GM19455 (cell line): Measurements from ENCODE around the gene PPP3CA.

ENCODE experiments used
- ATAC-seq: cut with Tn5 transposase; IDR thresholded peaks from one replicate; pipeline ENCODE4 v1.9.1; 2021; ENCODE audit not compliant: unreplicated experiment

Gene PPP3CA

DNA sequence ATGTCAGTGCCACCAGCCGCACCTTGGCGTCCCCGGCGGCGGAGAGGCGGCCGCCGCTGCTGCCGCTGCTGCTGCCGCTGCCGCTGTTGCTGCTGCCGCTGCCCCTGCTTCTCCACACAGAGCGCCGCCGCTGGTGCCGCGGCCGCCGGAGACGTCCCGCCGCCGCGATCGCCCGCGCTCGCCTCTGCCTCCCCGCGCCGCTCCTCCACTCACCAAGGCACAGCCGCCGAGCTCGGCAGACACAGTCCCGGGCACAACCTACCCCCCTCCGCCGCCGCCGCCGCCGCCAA lies at the start of gene PPP3CA:
TSS of gene PPP3CA (minus strand) at position 260 of the 290 bp plus-strand sequence.
- peak; percentile 14 for ATAC-seq

DNA sequence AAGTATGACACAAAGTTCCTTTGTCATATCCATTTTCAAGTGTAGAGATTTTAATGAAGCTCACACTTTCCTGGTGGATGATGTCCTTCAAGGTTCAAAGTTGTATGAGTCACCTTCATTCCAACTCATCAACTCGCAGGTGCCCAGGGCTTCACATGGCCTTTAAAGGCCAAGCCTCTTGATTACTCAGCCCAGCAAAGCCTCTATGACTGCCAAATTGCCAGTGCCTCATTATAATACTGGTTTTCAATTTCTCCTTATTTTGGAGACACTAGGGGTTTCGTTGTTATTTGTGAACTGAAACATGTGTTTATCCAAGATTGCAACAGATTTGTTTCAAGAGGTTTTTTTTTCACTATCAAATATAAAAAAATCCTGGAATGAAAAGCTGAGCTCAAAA lies 45.9 kb upstream of the PPP3CA start:
- no peak for ATAC-seq

DNA sequence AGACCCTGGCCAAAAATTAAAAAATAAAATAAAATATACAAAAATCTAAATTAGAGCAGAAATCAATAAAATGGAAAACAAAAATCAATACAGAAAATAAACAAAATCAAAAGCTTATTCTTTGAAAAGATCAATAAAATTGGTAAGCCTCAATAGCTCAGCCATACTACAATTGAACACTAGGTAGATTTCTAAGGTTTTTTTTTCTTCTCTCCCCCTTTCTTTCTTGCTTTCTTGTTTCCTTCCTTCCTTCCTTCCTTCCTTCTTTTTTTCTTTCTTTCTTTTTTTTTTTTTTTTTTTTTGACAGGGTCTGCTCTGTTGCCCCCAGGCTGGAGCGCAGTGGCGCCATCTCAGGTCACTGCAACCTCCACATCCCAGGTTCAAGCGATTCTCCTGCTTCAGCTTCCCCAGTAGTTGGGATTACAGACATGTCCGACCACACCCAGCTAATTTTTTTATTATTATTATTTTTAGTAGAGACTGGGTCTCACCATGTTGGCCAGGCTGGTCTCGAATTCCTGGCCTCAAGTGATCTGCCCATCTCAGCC lies 23.4 kb upstream of the PPP3CA start:
- ATAC-seq = no peak

DNA sequence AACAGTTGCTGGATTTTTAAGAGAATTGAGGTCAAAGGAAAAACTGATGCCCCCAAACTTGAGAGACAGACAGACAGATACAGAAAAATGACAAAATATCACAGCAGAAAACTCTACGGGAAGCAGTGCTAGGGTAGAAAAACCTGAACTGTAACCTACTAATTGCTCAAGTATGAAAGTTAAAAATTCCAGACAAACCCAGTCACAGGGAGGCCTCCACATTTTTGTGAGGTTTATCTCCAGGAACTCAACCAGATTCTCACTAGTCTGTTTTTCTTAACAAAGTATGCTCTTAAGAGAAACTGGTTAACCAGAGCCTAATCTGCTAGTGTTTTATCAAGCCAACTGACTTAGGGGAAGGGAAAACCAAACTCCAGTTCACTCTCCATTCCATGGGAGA lies 19.9 kb upstream of the PPP3CA start:
- no peak for ATAC-seq

DNA sequence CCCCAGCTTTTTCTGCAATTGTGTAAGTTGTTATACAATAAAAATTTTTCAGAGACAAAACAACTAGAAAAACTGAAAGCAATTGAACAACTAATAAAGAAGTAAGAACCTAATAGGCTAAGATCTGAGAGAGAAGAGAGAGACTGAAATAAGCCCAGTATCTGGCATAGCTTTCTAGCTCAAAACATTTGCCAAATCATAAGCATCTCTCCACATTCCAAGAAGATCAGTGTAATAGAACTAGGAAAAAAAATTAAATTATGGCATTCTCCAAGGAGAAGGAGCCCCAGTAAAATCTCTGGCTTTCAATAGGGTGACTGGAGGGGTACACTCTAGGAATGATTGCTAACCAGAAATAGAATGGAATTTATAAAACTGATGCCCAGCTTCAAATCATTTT lies 19.0 kb upstream of the PPP3CA start:
- no peak for ATAC-seq

DNA sequence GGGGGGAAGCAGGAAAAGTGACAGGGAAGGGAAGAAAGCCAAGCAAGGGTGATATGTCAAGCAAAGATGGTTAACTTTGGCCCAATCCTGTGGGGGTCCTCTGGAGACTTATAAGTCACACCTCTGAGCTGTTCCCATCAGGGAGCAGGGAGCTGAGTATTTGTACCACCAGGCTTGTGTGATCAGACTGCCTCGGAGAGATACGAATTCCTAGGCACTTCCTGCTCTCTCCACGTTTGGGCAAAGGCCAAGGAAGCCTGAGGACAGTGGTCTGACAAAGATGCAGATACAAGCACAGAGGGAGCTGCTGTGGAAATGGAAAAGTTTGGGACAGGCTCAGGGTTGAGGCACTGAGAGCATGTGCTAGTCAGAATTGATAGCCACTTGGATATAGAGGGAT lies 10.4 kb upstream of the PPP3CA start:
- no peak for ATAC-seq

DNA sequence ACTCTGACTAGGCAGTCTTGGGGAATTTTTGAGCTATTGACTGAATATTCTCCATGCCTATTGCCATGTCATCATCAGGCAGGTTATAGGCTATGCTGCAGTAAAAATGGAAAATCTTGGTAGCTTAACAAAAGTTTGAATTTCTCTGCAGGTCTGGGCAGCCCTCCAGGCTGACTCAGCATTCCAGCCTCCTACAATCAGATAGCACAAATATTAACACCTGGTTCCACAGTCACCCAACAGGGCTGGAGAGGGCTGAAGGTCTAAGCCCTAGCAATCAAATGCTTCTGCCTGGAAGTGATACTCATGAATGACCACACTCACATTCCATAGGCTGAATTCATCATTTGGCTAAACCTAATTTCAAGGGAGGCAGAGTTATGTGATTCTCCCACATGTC lies 9.6 kb upstream of the PPP3CA start:
- no peak for ATAC-seq

DNA sequence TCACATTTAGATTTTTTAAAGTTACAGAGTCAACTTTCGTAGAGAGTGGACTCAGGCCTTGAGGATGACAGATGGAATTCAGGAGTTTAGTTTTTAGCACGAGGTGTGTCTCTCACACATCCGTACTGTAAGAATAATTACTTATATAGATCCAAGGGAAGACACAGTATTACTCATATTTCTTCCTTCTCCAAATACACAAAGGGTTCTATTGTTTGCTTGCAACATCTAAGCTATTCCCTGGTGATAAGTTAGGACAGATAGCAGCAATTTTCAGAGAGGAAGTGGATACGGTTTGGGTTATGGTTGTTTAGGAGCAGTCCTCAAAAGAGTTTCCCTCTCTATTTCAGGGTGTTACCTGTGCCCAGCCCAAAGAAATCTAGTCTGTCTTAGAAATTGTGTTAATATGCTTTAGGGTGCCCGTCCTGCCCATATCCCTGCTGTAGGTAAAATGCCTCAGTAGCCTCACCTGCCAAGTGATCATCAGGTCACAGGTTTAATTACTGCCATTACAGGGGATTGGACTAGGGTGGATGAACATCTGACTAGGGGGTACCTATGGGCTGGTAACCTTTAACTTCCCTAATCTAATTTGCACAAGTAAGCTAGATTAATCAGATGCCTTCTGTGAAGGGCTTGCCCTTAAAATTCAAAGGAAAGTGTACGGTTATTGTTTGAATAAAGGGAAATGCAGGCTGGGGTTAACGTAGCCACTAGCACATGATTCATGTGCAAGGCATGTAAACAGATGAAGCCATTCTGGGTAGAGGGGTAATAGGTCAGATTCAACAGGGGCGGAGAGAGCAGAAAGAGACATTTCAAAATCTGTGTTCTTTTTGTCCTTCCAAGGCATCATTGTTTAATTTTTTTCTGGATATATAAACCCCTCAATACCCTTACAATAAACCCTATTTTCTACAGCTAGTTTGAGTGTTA lies 8.7 kb upstream of the PPP3CA start:
- no peak for ATAC-seq

DNA sequence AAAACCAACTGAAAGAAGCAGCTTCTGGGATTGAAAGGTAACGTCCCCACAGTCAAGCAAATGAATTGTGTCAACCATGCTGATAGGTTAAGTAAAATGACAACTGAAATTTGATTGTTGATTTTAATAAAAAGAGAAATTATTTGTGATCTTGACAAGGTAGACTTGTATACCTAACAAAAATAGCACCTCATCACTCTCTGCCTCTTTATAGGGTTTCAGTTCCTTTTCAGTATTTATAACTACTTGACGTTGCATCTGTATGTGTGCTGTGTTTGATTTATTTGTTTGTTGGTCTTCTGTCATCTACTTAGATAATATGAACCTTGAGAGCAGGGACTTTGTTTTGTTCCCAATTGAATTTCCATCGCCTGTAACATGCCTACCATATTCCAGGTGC lies 7.9 kb upstream of the PPP3CA start:
- ATAC-seq = peak; percentile 97

DNA sequence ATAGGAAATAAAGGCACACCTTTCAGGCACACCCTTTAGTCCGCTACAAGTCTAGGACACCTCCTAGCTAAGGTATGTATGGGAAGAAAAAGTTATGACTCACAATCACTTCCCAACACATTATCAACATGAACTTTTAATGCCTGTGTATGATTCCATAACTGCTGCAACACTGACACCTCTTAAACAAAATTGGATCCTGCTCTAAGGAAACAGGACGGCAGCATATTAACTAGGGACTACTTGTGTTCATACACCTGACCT lies 2.4 kb upstream of the PPP3CA start:
- ATAC-seq = no peak

DNA sequence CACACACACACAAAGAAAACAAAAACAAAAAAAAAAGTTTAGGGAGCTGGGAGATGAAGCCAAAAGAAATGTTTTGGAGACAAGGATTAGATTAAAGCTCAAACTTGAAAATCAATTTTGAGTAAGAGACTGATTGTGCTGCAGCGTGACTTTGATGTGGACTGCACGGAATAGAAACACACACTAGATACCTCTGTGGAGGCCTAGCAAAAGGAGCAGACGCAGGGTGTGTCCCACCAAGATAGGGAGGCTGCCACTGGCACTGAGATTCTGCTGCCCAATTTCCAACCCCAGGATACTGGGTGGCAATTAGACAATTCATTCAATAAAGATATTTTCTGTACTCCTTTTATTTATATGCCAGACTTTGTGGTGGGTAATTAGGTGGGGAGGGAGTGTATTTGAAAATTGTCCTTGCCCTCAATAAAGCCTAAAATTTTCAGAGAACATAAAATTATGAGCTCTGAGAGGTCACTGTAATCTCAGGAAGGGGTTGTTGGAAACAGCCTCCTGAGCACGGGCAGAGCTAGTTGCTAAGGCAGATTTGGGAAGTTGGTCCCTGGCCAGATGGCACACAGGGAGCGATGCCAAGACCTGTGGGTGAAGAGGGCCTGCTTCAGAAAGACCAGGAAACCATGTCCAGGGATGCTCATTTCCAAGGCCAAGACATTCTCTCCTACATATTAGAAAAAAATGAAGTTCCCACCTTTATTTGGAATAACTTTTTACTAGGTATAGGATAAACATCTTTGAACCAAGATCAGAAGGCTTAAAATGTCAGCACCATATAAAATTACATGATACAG lies 1.9 kb upstream of the PPP3CA start:
- no peak for ATAC-seq

DNA sequence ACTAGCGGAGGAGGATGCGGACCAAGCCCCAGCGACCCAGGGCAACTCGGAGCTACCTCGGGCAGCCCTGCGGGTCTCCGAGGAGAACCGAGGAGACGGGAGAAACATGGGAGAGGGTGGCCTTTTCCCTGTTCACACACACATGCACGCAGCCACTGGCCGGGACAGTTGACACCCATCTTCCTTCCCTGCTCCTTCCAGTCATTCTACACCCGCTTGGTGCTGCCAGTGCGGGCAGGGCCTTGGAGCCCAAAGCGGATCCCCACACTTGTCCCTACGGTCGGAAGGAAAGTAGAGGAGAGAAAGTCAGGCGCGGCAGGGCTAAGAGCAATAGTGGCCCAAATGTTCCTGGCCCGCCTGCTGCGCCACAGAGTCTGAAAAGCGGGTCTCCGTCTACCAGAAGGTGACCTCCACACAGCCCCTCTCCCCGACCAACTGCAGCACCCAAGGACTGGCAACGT lies 1.1 kb upstream of the PPP3CA start:
- ATAC-seq = no peak

DNA sequence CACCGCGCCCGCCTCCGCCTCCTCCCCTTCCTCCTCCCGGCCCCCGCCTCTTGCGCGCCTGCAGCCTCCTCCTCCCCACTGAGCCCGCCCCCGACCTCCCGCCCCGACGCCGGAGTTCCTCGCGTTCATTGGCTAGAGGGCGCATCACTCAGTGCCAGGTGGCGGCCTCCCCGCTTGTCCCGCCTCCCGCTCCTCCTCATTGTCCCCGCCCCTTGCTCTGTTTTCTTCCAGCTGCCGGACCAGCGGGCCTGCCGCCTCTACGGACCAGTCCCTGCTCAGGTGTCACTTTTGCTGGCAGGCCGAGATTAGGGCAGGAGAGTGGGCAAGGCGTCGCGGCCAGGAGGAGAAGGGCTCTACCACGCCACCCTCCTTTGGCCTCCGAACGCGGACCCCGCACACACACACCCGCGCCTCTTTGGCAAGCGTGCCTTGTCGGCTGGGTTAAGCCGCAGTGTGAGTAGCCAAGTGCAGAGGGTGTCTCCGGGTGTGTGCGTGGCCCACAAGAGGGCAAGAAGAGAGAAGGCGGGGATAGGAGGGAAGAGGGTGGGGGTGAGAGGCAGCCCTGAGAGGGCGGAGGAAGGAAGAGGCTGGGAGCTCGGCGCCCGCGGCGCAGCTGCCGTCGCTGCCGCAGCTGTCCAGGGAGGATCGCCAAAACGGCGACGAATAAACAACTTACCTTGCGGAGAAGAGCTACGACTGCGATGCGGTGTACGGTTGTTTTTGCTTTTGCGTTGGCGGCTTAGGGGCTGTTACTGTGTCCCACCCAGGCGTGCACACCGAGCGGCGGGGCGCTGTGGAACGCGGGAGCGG lies 436 bp upstream of the PPP3CA start:
- peak; percentile 78 for ATAC-seq

DNA sequence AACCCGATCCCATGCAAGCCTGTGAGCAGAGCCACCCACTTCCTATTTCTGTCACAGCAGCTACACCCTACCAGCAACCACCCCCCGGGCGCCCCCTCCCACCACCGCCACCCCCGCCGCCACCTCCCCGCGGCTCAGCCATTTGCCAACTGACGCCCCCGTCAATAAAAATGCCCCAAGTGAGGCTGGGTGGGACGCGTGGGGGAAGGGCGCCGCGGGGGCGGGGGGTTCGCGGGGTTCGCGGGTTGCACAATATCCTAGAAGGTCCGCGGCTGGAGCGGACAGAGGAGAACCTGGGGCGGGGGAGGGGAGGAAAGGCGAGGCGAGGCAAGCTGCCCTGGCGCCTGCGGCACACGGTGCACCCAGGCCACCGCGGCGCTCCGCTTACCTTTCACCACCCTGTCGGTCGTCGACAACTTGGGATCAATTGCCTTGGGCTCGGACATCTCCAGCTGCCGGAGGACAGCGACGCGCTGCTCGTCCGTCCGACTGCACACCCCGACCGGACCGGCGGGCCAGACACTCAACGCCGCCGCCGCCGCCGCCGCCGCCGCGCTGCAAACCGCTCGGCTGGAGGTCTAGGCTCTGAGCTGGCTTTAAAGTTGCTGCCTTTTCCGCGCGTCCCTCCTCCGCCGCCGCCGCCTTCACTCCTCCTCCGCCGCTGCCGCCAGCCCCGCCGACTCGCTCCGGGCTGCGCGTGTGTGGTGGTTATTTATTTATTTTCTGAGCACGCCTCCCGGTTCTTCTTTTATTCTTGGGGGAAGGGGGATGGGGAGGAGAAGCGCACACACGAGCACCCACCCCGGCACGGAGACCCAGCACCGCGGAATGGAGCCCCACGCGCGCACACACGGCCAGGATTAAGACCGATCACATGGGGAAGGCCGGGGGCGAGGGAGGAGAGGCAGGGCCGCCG lies 717 bp downstream of the PPP3CA start:
- peak; percentile 10 for ATAC-seq

DNA sequence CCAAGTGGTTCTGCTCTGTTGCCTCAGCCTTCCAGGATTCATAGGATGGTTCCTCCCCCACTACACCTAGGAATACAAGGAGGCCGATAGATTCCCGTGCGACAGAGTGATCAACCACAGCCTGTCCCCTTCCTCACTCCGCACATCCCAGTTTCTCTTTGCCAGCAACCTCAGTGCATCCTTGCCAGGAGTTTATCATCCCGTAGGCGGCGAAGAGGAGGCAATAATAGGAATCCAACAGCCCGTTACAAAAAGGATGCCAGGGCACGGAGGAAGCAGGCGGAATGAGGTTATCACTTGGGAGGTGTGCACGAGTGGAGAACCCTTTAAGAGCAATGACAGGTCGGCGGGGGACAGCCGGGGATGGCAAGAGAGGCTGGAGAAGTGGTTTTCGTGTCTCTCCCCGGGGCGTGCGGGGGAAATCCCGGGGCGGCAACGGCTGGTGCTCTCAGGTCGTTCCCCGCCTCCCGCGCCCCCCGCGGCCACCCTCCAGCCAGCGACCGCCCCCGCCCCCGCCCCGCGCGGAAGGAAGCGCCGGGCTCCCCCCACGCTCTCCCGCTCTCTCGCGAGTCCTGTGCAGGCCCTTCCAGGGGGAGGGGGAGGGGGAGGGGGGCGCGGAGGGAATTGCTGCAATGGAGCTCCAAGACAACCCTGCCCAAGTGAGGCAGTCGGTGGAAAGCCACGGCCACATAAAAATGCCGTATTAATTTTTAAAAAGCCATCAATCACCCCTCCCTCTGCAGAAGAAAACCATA lies 1.6 kb downstream of the PPP3CA start:
- no peak for ATAC-seq

DNA sequence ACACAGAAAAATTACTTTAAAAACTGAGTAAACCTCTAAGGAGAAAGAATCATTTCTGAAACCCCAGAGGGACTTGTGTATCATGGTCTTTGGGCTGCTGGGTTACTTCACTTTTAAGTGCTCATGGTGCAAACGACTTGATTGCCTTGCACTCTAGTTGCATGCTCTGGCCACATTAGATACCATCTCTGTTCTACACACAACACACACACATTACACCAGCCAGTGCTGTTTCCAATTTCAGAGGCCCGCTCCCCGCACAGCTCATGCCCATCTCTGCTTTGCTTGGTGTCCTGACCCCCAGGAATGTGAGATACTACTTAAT lies 2.1 kb downstream of the PPP3CA start:
- ATAC-seq = no peak

DNA sequence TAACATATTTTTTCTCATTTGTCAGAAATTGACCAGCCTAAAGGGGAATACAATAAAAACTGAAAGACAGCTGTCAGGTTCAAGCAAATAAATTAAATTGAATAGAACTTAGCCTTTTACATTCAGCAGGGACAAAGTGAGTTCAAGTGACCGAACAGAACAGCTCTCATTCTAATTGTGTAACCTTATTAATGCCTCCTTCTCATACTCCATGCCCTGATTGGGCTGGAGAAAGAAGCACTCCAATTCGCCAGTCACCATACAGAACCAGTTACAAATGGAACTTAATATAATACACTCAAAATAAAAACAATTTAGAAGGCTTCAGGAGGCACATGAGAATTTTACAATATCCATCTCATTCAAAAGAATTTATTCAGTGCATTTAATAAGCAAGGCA lies 8.0 kb downstream of the PPP3CA start:
- no peak for ATAC-seq

DNA sequence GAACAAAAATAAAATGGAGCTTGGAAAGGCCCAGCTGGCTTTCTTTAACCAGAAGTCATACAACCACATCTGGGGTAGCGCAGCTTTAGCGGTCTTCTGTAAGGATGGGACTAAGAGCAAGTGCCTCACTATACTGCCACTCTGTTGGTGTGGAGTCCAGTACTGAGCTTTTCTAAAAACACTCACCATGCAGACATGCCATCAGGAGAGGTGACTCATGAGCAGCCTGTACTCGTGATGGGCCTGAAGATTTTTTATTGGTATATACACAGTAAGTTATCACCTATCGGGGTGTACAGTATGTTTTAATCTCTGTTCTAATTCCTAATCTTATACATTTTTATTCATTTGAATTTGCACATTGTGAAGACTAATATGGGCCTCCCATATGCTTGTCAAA lies 9.6 kb downstream of the PPP3CA start:
- no peak for ATAC-seq

DNA sequence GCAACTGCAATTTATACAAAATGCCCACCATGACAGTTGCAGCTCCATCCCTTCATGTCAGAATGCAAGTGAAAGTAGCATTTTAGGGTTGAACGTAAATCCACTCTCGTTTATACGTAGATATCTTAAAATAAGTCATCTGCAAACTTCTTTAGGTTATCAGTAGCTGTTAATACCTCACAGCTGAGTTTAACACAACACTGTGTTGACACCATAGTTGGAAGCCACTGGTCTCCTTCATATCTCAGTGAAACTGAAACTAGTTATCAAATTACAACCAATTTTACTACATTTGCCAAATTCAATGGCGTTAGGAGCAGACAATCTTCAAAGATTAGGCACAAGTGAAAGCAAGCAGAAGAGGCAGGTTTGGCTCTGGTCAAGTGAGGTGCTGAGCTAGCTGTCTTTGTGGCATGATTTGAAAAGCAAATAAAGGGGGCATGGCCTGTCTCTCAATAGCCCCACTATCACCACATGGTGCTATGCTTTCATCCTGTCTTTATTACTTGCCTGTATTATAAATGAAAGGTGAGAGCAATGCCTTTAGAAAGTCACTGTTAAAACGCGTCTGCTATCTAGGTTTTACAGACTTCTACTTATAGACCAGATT lies 12.3 kb downstream of the PPP3CA start:
- ATAC-seq = peak; percentile 53
